Astrocyte (in vitro differentiated cells and primary cell): ENCODE results near the gene KDM1B. TPM values are rescaled to one million over a fixed set of nuclear protein-coding genes. Genes with fewer than 3 reads are reported as not detected.
A peak's percentile ranks its signal among the peaks of the same experiment; 100 is the strongest.
"Not testable (repeated sequence)": the region's sequence is repeated elsewhere in the genome, so short reads cannot be mapped to it uniquely, and the experiment has no call there.

ENCODE experiments used
- DNase-seq: peaks from one replicate; pipeline ENCODE4 v3.0.0-alpha.2; 2010; ENCODE audit warnings: low read depth
- FAIRE-seq: peaks from 2 replicates; lab custom pipeline; 2011; peaks lifted over from hg19 to GRCh38; lab: Jason Lieb, UNC
- H2AFZ ChIP-seq: 2 replicates; pipeline ENCODE4 v1.6.0; 2012; ENCODE audit warnings: low read depth, low read length, inconsistent platforms
- H3K27ac ChIP-seq: 2 replicates; pipeline ENCODE4 v1.5.1; 2011; ENCODE audit warnings: low read depth, low read length, inconsistent platforms
- H3K27me3 ChIP-seq: 2 replicates; pipeline ENCODE4 v1.6.0; 2011; ENCODE audit warnings: low read length, inconsistent platforms; ENCODE audit not compliant: insufficient read depth
- H3K36me3 ChIP-seq: 2 replicates; pipeline ENCODE4 v1.5.1; 2011; ENCODE audit warnings: low read length, inconsistent platforms; ENCODE audit not compliant: insufficient read depth
- H3K4me1 ChIP-seq: 2 replicates; pipeline ENCODE4 v1.5.1; 2011; ENCODE audit warnings: low read length, inconsistent platforms; ENCODE audit not compliant: insufficient read depth
- H3K4me2 ChIP-seq: 2 replicates; pipeline ENCODE4 v1.6.0; 2012; ENCODE audit warnings: low read length, inconsistent platforms
- H3K4me3 ChIP-seq: 2 replicates; pipeline ENCODE4 v1.5.1; 2011; ENCODE audit warnings: low read depth, mild to moderate bottlenecking, low read length, inconsistent platforms; ENCODE audit not compliant: insufficient read depth
- H3K79me2 ChIP-seq: 2 replicates; pipeline ENCODE4 v1.6.0; 2012; ENCODE audit warnings: mild to moderate bottlenecking, low read length, inconsistent platforms; ENCODE audit not compliant: insufficient read depth
- H3K9ac ChIP-seq: 2 replicates; pipeline ENCODE4 v1.6.0; 2012; ENCODE audit warnings: mild to moderate bottlenecking, low read length, inconsistent platforms
- H3K9me3 ChIP-seq: 2 replicates; pipeline ENCODE4 v1.5.1; 2012; ENCODE audit warnings: low read depth, mild to moderate bottlenecking, low read length, inconsistent platforms; ENCODE audit not compliant: insufficient read depth
- H4K20me1 ChIP-seq: 2 replicates; pipeline ENCODE4 v1.6.0; 2012; ENCODE audit warnings: low read length, inconsistent platforms; ENCODE audit not compliant: insufficient read depth
- H3K27ac Mint-ChIP-seq: one replicate; pipeline ENCODE4 v1.8.0; 2021; ENCODE audit warnings: mild to moderate bottlenecking, mixed read lengths; ENCODE audit not compliant: unreplicated experiment
- H3K27me3 Mint-ChIP-seq: one replicate; pipeline ENCODE4 v1.8.0; 2021; ENCODE audit warnings: low read depth, mixed read lengths; ENCODE audit not compliant: unreplicated experiment
- H3K36me3 Mint-ChIP-seq: one replicate; pipeline ENCODE4 v1.8.0; 2021; ENCODE audit warnings: low read depth, mixed read lengths; ENCODE audit not compliant: unreplicated experiment
- H3K4me1 Mint-ChIP-seq: one replicate; pipeline ENCODE4 v1.8.0; 2021; ENCODE audit warnings: low read depth, mixed read lengths; ENCODE audit not compliant: unreplicated experiment
- H3K4me3 Mint-ChIP-seq: one replicate; pipeline ENCODE4 v1.8.0; 2021; ENCODE audit warnings: mild to moderate bottlenecking, moderate library complexity, mixed read lengths; ENCODE audit not compliant: unreplicated experiment
- H3K9me3 Mint-ChIP-seq: one replicate; pipeline ENCODE4 v1.8.0; 2021; ENCODE audit warnings: mild to moderate bottlenecking, mixed read lengths; ENCODE audit not compliant: unreplicated experiment
- CTCF ChIP-seq: IDR thresholded peaks from 2 replicates; pipeline ENCODE4 v1.5.1; 2011; ENCODE audit warnings: low read depth, mild to moderate bottlenecking, inconsistent platforms, low read length, moderate library complexity; ENCODE audit not compliant: insufficient read depth
- EZH2 ChIP-seq: IDR thresholded peaks from 2 replicates; pipeline ENCODE4 v1.6.1; 2012; ENCODE audit warnings: mild to moderate bottlenecking, low read length, inconsistent platforms; ENCODE audit not compliant: insufficient read depth
- total RNA-seq: library from RNA; stranded (reverse); gene quantifications from 2 replicates; pipeline ENCODE4 v1.2.1, GENCODE V29; 2021

Gene KDM1B
- total RNA-seq, 1 donor from 2014 or later: 16.5 TPM

- no peak overlapping the region for H3K9ac ChIP-seq
- FAIRE-seq: no peak
Observed at GRCh38 chr6:18147616-18148015, 7.6 kb upstream of the KDM1B start.

GRCh38 chr6:18148304-18149025 lies 6.8 kb upstream of the KDM1B start:
- H3K27me3 ChIP-seq: no peaks in the 10 kb centered on the region
- H4K20me1 ChIP-seq: no peaks in the 10 kb centered on the region
- H3K36me3 ChIP-seq: no peaks in the 10 kb centered on the region
- H3K9ac ChIP-seq: no peak overlapping the region
- peak overlapping the region; percentile 43 for H3K27ac ChIP-seq
- no peaks in the 10 kb centered on the region for H3K79me2 ChIP-seq
- peaks cover 5% of the 10 kb centered on the region for H3K4me1 Mint-ChIP-seq
- FAIRE-seq (no peak), DNase-seq (peak; percentile 92)
- H3K27ac Mint-ChIP-seq: no peak overlapping the region
- H3K4me3 Mint-ChIP-seq: no peak overlapping the region
- H3K4me3 ChIP-seq: no peak overlapping the region
- TF ChIP-seq CTCF (no peak), EZH2 (no peak)
- no peaks in the 10 kb centered on the region for H3K27me3 Mint-ChIP-seq
- H2AFZ ChIP-seq: no peak overlapping the region
- H3K9me3 ChIP-seq: no peaks in the 10 kb centered on the region
- H3K4me1 ChIP-seq: peaks cover 13% of the 10 kb centered on the region
- H3K4me2 ChIP-seq: no peak overlapping the region
- no peaks in the 10 kb centered on the region for H3K9me3 Mint-ChIP-seq
- no peaks in the 10 kb centered on the region for H3K36me3 Mint-ChIP-seq

More at GRCh38 chr6:18147616-18148015, 7.6 kb upstream of the KDM1B start:
- H3K27me3 ChIP-seq: no peaks in the 10 kb centered on the region
- Mint-ChIP-seq H3K9me3 (no peaks in the 10 kb centered on the region), H3K36me3 (no peaks in the 10 kb centered on the region), H3K27me3 (no peaks in the 10 kb centered on the region), H3K4me3 (no peak overlapping the region), H3K27ac (no peak overlapping the region), H3K4me1 (no peaks in the 10 kb centered on the region)
- no peaks in the 10 kb centered on the region for H3K36me3 ChIP-seq
- peak overlapping the region; percentile 19 for H3K4me2 ChIP-seq
- no peak overlapping the region for H3K4me3 ChIP-seq
- DNase-seq: no peak
- H3K79me2 ChIP-seq: no peaks in the 10 kb centered on the region
- H2AFZ ChIP-seq: no peak overlapping the region
- H3K27ac ChIP-seq: peak overlapping the region; percentile 43
- H3K9me3 ChIP-seq: no peaks in the 10 kb centered on the region
- H4K20me1 ChIP-seq: no peaks in the 10 kb centered on the region
- H3K4me1 ChIP-seq: peaks cover 5% of the 10 kb centered on the region
- TF ChIP-seq CTCF (no peak), EZH2 (no peak)

- H3K27me3 ChIP-seq, DNase-seq, H3K79me2 ChIP-seq, H3K36me3 Mint-ChIP-seq, H3K27me3 Mint-ChIP-seq, H3K4me2 ChIP-seq, FAIRE-seq, H3K4me1 Mint-ChIP-seq, H2AFZ ChIP-seq, H3K27ac ChIP-seq, H3K9me3 ChIP-seq, H3K9me3 Mint-ChIP-seq, H3K27ac Mint-ChIP-seq, H3K9ac ChIP-seq, H3K4me3 ChIP-seq, H4K20me1 ChIP-seq, H3K4me3 Mint-ChIP-seq, H3K36me3 ChIP-seq: not testable (repeated sequence)
- H3K4me1 ChIP-seq: peaks cover 28% of the 10 kb centered on the region
Observed at GRCh38 chr6:18151391-18151790, 3.8 kb upstream of the KDM1B start.
